Liver (tissue), 9 donors: Measurements from ENCODE around the gene SAMD14. TPM values are rescaled to one million over a fixed set of nuclear protein-coding genes. Genes with fewer than 3 reads are reported as not detected.

Source experiments
- DNase-seq: peaks from one replicate; pipeline ENCODE4 v3.0.0-alpha.2; 2017; ENCODE audit warnings: low spot score
- H3K27ac ChIP-seq, 2 donors: one replicate each; pipeline ENCODE4 v1.7.0; 2013; ENCODE audit warnings: inconsistent platforms in 2 of 2, low read length in 2 of 2, control low read depth in 1 of 2, low read depth in 1 of 2, mild to moderate bottlenecking in 1 of 2
- H3K27me3 ChIP-seq, 4 donors: one replicate each; pipeline versions ENCODE4 v1.6.1 to v1.7.0; 2013; ENCODE audit warnings: low read length in 3 of 4, inconsistent platforms in 1 of 4, mild to moderate bottlenecking in 1 of 4, moderate library complexity in 1 of 4; ENCODE audit not compliant: control insufficient read depth in 4 of 4, insufficient read depth in 4 of 4
- H3K36me3 ChIP-seq, 4 donors: one replicate each; pipeline versions ENCODE4 v1.6.1 to v1.7.0; 2013; ENCODE audit warnings: low read length in 3 of 4, mild to moderate bottlenecking in 3 of 4, low read depth in 1 of 4, moderate library complexity in 1 of 4; ENCODE audit not compliant: control insufficient read depth in 4 of 4, insufficient read depth in 3 of 4
- H3K4me1 ChIP-seq, 4 donors: one replicate each; pipeline versions ENCODE4 v1.6.1 to v1.7.0; 2013; ENCODE audit warnings: low read length in 3 of 4, mild to moderate bottlenecking in 3 of 4, moderate library complexity in 1 of 4; ENCODE audit not compliant: control insufficient read depth in 4 of 4, insufficient read depth in 4 of 4
- H3K4me3 ChIP-seq, 3 donors: one replicate each; pipeline versions ENCODE4 v1.6.1 to v1.7.0; 2013; ENCODE audit warnings: low read length in 3 of 3, control low read depth in 1 of 3, low read depth in 1 of 3, mild to moderate bottlenecking in 1 of 3
- H3K9ac ChIP-seq, 2 donors: one replicate each; pipeline ENCODE4 v1.7.0; 2013; ENCODE audit warnings: low read length in 2 of 2, mild to moderate bottlenecking in 2 of 2, moderate library complexity in 2 of 2, control low read depth in 1 of 2, low read depth in 1 of 2
- H3K9me3 ChIP-seq, 4 donors: one replicate each; pipeline versions ENCODE4 v1.6.1 to v1.7.0; 2013; ENCODE audit warnings: low read length in 3 of 4; ENCODE audit not compliant: control insufficient read depth in 4 of 4
- EGR1 ChIP-seq, 2 donors: IDR thresholded peaks; 2 replicates each; pipeline ENCODE4 v1.6.1; 2016 to 2018; ENCODE audit warnings: antibody characterized with exemption in 2 of 2, low read depth in 2 of 2
- FOXA1 ChIP-seq: IDR thresholded peaks from 2 replicates; pipeline ENCODE4 v1.6.1; 2016; ENCODE audit warnings: antibody characterized with exemption
- FOXA2 ChIP-seq: IDR thresholded peaks from 2 replicates; pipeline ENCODE4 v1.6.1; 2016; ENCODE audit warnings: antibody characterized with exemption
- GABPA ChIP-seq, 2 donors: IDR thresholded peaks in 1 of 2; conservative IDR thresholded peaks in 1 of 2; 2 replicates each; pipeline ENCODE4 v1.6.1; 2016; ENCODE audit warnings: antibody characterized with exemption in 2 of 2, mild to moderate bottlenecking in 1 of 2, moderate library complexity in 1 of 2
- HNF4A ChIP-seq, 2 donors: conservative IDR thresholded peaks; 2 replicates each; pipeline ENCODE4 v1.6.1; 2016; ENCODE audit warnings: antibody characterized with exemption in 2 of 2, mild to moderate bottlenecking in 2 of 2
- HNF4G ChIP-seq: IDR thresholded peaks from 2 replicates; pipeline ENCODE4 v1.6.1; 2016; ENCODE audit warnings: antibody characterized with exemption
- JUND ChIP-seq, 2 donors: IDR thresholded peaks; 2 replicates each; pipeline ENCODE4 v1.6.1; 2016; ENCODE audit warnings: antibody characterized with exemption in 2 of 2
- NR2F2 ChIP-seq: IDR thresholded peaks from 2 replicates; pipeline ENCODE4 v1.6.1; 2016; ENCODE audit warnings: antibody characterized with exemption
- RXRA ChIP-seq, 2 donors: IDR thresholded peaks; 2 replicates each; pipeline ENCODE4 v1.6.1; 2017 to 2018; ENCODE audit warnings: antibody characterized with exemption in 2 of 2, mild to moderate bottlenecking in 1 of 2
- SP1 ChIP-seq: IDR thresholded peaks from 2 replicates; pipeline ENCODE4 v1.6.1; 2018; ENCODE audit warnings: antibody characterized with exemption, mild to moderate bottlenecking
- TAF1 ChIP-seq: conservative IDR thresholded peaks from 2 replicates; pipeline ENCODE4 v1.6.1; 2016; ENCODE audit warnings: antibody characterized with exemption, mild to moderate bottlenecking
- YY1 ChIP-seq: IDR thresholded peaks from 2 replicates; pipeline ENCODE4 v1.6.1; 2016; ENCODE audit warnings: antibody characterized with exemption, mild to moderate bottlenecking
- WGBS: extraction: QIAGEN DNeasy Blood & Tissue Kit; methylation state at CpG from one replicate; pipeline ENCODE4 v1.1.7; 2013; 5-methylcytosine and 5-hydroxymethylcytosine counted together
- polyA plus RNA-seq, 2 donors: library from polyadenylated mRNA; stranded (reverse) in 1 of 2; unstranded in 1 of 2; fragments of 200-250 nt in 1 of 2; fragments of >200 nt in 1 of 2; fragmentation: Nextera tagmentation in 1 of 2; extraction: Ambion mirVana in 1 of 2; gene quantifications; one replicate each; pipeline versions ENCODE4 v1.2.1 to v1.2.3, GENCODE V29; 2013 to 2015
- total RNA-seq, 2 donors: library from RNA; depleted of rRNA; stranded (reverse); fragments of >200 nt; gene quantifications; one replicate each; pipeline ENCODE4 v1.2.3, GENCODE V29; 2014
- TF ChIP-seq, protein P1 (sequence below): IDR thresholded peaks from 2 replicates; pipeline ENCODE4 v1.6.1; 2016; ENCODE audit warnings: antibody characterized with exemption, mild to moderate bottlenecking
- TF ChIP-seq, protein P2 (sequence below): IDR thresholded peaks from 2 replicates; pipeline ENCODE4 v1.6.1; 2016; ENCODE audit warnings: antibody characterized with exemption
- TF ChIP-seq, protein P3 (sequence below): fragments of 150-350 bp; IDR thresholded peaks from 2 replicates; pipeline ENCODE4 v1.5.1; 2017; ENCODE audit warnings: improper control_type of control experiment, low read depth, low read length; ENCODE audit not compliant: missing input control
- TF ChIP-seq, protein P4 (sequence below): IDR thresholded peaks from 2 replicates; pipeline ENCODE4 v1.6.1; 2016; ENCODE audit warnings: antibody characterized with exemption
- TF ChIP-seq, protein P5 (sequence below): IDR thresholded peaks from 2 replicates; pipeline ENCODE4 v1.6.1; 2016; ENCODE audit warnings: antibody characterized with exemption
- donor health status: healthy.
- donor health status: healthy.
- donor health status: healthy.
- donor health status: healthy.
- donor health status: healthy.

The SAMD14 gene
- total and polyA plus RNA-seq, 4 donors = 0.50 to 0.84 (median 0.67) TPM; not detected in 1

DNA sequence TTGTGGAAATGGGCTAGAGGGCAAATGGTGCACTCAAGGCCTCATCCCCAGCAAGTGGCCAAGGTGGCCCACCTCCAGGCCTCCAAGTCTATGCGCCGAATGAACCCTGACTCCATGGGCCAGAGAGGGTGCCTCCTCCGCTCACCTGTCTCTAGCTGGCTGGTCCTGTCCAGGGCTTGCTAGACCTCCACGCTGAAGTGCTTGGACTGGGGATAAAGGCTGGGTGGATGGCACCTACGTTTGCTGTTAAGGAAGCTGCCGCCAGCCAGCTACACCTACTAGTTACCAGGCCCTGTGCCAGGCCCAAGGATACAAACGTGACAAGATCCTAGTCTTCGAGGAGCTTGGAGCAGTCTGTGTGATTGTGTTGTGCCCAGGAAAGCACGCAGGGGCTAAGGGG, 35.1 kb upstream of the SAMD14 start (continued):
- TF ChIP-seq FOXA1 = no peak
- no peak for TF ChIP-seq FOXA2
- no peak for TF ChIP-seq NR2F2
- TF ChIP-seq EGR1 (IDR thresholded peaks at IDR 0.05; ENCODE audit: low read depth in 2 of 2) = no peak
- no peak for TF ChIP-seq GABPA (IDR thresholded peaks at IDR 0.05 in 1 of 2, conservative IDR thresholded peaks at IDR 0.05 in 1 of 2)

DNA sequence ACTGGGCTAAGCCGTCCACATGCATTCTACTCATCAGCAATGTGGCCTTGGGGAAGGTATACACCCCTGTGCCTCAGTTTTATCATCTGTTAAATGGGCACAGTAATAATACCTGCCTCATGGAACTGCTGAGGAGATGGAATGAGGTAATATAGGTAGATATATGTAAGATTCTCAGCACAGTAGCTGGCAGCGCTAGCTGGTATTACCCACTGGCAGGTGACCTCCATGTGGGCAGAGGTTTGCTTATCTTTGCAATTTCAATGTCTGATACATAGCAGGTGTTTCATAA, 34.7 kb upstream of the SAMD14 start:
- no peak overlapping the region for H3K9ac ChIP-seq
- no peak for DNase-seq
- no peak overlapping the region for H3K27ac ChIP-seq
- no peak overlapping the region for H3K4me3 ChIP-seq
- TF ChIP-seq GABPA (IDR thresholded peaks at IDR 0.05 in 1 of 2, conservative IDR thresholded peaks at IDR 0.05 in 1 of 2) (no peak), NR2F2 (no peak), SP1 (no peak), FOXA1 (no peak), JUND (IDR thresholded peaks at IDR 0.05) (no peak), RXRA (IDR thresholded peaks at IDR 0.05) (no peak), YY1 (no peak), EGR1 (IDR thresholded peaks at IDR 0.05; ENCODE audit: low read depth in 2 of 2) (no peak), HNF4A (conservative IDR thresholded peaks at IDR 0.05) (no peak), TAF1 (no peak), HNF4G (no peak)
- TF ChIP-seq, protein P1, sequence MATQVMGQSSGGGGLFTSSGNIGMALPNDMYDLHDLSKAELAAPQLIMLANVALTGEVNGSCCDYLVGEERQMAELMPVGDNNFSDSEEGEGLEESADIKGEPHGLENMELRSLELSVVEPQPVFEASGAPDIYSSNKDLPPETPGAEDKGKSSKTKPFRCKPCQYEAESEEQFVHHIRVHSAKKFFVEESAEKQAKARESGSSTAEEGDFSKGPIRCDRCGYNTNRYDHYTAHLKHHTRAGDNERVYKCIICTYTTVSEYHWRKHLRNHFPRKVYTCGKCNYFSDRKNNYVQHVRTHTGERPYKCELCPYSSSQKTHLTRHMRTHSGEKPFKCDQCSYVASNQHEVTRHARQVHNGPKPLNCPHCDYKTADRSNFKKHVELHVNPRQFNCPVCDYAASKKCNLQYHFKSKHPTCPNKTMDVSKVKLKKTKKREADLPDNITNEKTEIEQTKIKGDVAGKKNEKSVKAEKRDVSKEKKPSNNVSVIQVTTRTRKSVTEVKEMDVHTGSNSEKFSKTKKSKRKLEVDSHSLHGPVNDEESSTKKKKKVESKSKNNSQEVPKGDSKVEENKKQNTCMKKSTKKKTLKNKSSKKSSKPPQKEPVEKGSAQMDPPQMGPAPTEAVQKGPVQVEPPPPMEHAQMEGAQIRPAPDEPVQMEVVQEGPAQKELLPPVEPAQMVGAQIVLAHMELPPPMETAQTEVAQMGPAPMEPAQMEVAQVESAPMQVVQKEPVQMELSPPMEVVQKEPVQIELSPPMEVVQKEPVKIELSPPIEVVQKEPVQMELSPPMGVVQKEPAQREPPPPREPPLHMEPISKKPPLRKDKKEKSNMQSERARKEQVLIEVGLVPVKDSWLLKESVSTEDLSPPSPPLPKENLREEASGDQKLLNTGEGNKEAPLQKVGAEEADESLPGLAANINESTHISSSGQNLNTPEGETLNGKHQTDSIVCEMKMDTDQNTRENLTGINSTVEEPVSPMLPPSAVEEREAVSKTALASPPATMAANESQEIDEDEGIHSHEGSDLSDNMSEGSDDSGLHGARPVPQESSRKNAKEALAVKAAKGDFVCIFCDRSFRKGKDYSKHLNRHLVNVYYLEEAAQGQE = no peak
- TF ChIP-seq, protein P2, sequence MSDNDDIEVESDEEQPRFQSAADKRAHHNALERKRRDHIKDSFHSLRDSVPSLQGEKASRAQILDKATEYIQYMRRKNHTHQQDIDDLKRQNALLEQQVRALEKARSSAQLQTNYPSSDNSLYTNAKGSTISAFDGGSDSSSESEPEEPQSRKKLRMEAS = no peak
- TF ChIP-seq, protein P3, sequence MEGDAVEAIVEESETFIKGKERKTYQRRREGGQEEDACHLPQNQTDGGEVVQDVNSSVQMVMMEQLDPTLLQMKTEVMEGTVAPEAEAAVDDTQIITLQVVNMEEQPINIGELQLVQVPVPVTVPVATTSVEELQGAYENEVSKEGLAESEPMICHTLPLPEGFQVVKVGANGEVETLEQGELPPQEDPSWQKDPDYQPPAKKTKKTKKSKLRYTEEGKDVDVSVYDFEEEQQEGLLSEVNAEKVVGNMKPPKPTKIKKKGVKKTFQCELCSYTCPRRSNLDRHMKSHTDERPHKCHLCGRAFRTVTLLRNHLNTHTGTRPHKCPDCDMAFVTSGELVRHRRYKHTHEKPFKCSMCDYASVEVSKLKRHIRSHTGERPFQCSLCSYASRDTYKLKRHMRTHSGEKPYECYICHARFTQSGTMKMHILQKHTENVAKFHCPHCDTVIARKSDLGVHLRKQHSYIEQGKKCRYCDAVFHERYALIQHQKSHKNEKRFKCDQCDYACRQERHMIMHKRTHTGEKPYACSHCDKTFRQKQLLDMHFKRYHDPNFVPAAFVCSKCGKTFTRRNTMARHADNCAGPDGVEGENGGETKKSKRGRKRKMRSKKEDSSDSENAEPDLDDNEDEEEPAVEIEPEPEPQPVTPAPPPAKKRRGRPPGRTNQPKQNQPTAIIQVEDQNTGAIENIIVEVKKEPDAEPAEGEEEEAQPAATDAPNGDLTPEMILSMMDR = no peak
- TF ChIP-seq, protein P4, sequence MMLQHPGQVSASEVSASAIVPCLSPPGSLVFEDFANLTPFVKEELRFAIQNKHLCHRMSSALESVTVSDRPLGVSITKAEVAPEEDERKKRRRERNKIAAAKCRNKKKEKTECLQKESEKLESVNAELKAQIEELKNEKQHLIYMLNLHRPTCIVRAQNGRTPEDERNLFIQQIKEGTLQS = no peak
- TF ChIP-seq, protein P5, sequence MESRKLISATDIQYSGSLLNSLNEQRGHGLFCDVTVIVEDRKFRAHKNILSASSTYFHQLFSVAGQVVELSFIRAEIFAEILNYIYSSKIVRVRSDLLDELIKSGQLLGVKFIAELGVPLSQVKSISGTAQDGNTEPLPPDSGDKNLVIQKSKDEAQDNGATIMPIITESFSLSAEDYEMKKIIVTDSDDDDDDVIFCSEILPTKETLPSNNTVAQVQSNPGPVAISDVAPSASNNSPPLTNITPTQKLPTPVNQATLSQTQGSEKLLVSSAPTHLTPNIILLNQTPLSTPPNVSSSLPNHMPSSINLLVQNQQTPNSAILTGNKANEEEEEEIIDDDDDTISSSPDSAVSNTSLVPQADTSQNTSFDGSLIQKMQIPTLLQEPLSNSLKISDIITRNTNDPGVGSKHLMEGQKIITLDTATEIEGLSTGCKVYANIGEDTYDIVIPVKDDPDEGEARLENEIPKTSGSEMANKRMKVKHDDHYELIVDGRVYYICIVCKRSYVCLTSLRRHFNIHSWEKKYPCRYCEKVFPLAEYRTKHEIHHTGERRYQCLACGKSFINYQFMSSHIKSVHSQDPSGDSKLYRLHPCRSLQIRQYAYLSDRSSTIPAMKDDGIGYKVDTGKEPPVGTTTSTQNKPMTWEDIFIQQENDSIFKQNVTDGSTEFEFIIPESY = no peak
- no peaks in the 10 kb centered on the region for H3K27me3 ChIP-seq
- no peaks in the 10 kb centered on the region for H3K36me3 ChIP-seq
- 93% methylated on average over 2 of the region's 2 CpGs for WGBS
- H3K4me1 ChIP-seq = peaks cover 0 to 11% (median 8%) of the 10 kb centered on the region in 4 donors
- no peaks in the 10 kb centered on the region for H3K9me3 ChIP-seq
